Activated CD4-positive, alpha-beta T cell treated with anti-CD3 and anti-CD28 coated beads for 24 hours (primary cell): ENCODE measurements around the gene ABHD16A.
"Not testable (repeated sequence)": the region's sequence is repeated elsewhere in the genome, so short reads cannot be mapped to it uniquely, and the experiment has no call there.

Source experiments
- DNase-seq, 2 donors: peaks; one replicate each; pipeline ENCODE4 v3.0.0-alpha.2; 2020; ENCODE audit warnings: low read depth in 2 of 2

Gene ABHD16A

GRCh38 chr6:31713991-31714684, 11.0 kb upstream of the ABHD16A start:
- DNase-seq = no peak

- no peak for DNase-seq
These were observed 10.3 kb upstream of the ABHD16A start for GRCh38 chr6:31713465-31713864.

DNA sequence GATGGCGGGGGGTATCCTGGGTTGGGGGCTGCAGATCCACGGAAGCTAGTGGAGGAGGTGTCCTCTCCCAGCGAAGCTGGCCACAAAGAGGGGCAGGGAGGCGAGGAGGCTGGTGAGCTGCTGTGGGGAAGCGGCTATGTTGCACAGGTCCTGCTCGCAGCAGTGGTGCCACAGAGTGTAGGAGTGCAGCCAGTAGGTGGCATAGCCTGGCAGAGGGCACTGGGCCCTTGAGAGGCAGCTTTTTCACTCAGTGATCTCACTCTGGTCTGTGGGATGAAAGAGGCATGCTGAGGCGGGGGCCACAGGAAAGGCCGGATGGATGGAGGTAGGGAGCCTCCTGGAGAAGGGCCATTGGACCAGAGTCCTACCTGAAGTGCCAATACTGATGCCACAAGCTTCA, 9.2 kb upstream of the ABHD16A start:
- DNase-seq = no peak

DNA sequence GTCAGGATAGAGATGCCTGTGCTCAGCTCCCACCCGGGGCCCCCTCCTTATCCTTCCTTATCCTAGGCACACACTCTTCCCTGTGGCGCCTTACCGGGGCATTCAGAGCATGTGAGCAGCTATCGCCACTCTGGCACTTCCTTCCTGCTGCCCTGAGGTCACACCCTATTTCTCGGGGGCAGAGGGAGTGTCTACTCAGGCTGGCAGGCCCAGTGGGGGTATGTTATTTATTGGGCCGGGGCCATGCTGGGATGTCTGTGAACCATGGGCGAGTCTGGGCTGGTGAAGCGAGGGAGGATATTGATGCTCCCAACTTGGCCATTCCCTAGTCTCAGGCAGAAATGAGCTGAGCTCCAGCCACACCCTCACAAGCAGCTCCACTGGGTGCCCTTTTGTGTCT, 8.1 kb upstream of the ABHD16A start:
- no peak for DNase-seq

- DNase-seq = no peak
These were observed 7.5 kb upstream of the ABHD16A start for GRCh38 chr6:31710523-31711219.

DNA sequence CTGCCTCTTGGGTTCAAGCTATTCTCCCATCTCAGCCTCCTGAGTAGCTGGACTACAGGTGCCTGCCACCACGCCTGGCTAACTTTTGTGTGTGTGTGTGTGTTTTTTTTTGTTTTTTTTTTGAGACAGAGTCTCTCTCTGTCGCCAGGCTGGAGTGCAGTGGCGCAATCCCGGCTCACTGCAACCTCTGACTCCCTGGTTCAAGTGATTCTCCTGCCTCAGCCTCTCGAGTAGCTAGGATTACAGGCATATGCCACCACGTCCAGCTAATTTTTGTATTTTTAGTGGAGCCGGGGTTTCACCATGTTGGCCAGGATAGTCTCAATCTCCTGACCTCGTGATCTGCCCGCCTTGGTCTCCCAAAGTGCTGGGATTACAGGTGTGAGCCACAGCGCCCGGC, 6.0 kb upstream of the ABHD16A start:
- not testable (repeated sequence) for DNase-seq

GRCh38 chr6:31708224-31708623, 5.1 kb upstream of the ABHD16A start:
- no peak for DNase-seq

GRCh38 chr6:31707701-31708100, 4.6 kb upstream of the ABHD16A start:
- DNase-seq = no peak

DNA sequence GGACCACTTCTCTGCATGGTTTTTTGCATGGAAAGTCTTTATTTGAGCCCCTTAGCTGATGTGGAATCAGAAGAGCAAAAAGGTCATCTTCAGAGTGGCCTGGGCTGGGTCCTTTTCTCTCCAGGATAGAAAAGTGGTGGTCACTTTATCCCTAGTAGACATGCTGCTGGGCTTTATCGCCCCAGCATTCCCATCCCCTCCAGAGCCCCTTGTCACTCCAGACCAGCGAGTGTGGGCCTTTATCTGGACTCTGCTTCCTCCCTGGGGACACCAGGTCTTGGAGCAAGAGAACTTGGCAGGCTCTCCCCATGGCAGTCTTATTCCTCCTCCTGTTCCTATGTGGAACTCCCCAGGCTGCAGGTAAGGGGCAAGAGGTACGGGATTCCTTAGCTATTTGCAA, 3.5 kb upstream of the ABHD16A start, which contains the start of gene LY6G6F:
LY6G6F (plus strand) TSS at position 268 of the 400 bp plus-strand sequence; CDS start at position 309, 41 bp downstream.
- no peak for DNase-seq

GRCh38 chr6:31705931-31706330, 2.8 kb upstream of the ABHD16A start:
- DNase-seq = no peak

DNA sequence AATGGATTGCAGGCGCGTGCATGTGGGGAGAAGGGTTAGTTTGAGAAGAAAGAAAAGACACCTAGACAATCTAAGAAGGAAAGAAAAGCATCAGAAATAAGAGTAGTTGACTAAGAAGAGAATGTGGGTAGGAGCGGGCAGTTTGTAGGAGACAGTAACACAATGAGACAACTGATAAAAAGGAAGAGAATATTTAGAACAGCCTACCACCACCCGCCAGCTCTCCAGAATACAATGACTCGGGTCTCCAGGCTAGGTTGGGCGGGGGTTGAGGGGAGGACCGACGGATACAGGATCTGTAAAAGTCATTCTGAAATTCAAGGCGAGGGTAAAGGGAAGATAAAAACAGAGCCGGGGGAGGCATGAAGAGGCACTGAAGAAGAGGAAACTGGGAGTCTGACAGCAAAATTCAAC, 712 bp downstream of the ABHD16A start:
- DNase-seq = peak in 1 of 2 donors; percentile 7

- DNase-seq = no peak
These were observed 1.3 kb downstream of the ABHD16A start for GRCh38 chr6:31701666-31702404.

DNA sequence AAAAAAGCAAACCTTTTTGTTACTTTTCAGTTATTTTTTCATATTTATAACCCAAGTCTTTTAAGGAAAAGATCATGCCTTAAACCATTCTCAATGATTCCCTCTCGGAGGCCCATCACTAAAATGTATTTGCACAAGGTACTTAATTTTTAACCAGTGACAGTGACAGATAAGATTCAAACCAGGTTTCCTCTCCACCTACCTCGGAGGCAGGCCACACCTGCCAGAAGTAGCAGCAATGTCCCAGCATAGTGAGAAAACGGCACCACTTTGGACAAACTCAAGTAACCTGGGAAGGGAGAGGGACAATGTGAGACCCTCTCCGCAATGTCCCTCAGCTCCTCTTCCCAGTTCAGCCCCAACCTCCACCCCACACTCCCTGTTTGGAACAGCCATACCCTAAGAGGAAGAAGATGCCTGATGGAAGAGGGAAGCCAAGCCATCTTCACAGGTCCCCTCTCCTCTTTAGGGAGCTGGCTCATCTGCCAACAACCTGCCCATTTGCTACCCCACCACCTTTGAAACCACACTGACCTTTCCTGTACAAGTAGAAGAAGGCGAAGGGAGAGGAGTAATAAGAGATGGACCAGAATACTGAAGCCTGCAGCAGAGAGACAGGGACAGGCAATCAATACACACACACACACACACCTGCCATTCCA, 2.3 kb downstream of the ABHD16A start:
- no peak for DNase-seq

GRCh38 chr6:31697555-31697954, 5.6 kb downstream of the ABHD16A start:
- no peak for DNase-seq

DNA sequence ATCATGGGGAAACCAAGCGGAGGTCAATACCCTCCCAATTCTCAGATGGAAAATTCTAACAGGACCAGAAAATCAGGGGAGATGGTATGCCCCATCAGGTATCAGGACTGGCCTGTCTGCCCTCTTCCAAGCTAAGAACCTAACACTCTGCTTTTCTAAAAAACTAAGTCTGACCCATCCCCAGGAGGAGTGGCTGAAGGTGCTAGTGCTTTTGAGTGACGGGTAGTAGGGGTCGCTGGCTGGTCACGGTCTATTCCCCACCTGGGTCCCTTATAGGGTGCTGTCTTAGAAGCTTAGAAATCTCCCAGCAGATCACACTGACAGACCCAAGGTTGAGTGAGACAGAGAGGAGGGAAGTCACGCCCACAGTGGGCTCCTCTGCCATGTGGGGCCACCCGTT, 9.6 kb downstream of the ABHD16A start:
- no peak for DNase-seq

GRCh38 chr6:31692886-31693285, 10.2 kb downstream of the ABHD16A start:
- DNase-seq = no peak

GRCh38 chr6:31692353-31692752, 10.8 kb downstream of the ABHD16A start:
- no peak for DNase-seq

DNA sequence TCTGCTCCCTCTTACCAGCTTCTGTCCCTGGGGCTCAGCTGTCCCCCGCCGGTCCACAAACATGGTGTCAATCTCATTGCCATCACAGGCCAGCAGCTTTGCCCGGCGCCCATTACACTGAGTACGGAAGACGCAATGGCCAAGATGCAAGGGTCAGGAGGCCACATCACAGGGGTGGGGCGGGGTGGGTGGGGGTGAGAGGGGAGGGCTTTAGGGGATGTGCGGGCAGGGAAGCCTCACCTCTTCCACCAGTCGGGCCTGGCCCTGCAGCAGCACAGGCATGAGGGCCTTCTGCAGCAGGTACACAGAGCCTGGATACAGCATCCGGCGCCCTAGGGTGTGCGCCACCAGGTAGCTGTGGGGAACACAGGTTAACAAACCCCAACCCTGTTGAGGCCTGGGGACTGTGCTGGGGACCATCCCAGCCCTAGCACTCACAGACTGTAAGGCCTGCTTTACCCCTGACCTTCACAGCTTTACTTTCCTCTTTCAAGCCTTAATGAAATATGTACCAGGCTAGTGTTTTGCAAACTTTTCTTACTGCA, 11.5 kb downstream of the ABHD16A start:
- DNase-seq = no peak

- DNase-seq = no peak
These were observed 12.1 kb downstream of the ABHD16A start for GRCh38 chr6:31691078-31691463.

DNA sequence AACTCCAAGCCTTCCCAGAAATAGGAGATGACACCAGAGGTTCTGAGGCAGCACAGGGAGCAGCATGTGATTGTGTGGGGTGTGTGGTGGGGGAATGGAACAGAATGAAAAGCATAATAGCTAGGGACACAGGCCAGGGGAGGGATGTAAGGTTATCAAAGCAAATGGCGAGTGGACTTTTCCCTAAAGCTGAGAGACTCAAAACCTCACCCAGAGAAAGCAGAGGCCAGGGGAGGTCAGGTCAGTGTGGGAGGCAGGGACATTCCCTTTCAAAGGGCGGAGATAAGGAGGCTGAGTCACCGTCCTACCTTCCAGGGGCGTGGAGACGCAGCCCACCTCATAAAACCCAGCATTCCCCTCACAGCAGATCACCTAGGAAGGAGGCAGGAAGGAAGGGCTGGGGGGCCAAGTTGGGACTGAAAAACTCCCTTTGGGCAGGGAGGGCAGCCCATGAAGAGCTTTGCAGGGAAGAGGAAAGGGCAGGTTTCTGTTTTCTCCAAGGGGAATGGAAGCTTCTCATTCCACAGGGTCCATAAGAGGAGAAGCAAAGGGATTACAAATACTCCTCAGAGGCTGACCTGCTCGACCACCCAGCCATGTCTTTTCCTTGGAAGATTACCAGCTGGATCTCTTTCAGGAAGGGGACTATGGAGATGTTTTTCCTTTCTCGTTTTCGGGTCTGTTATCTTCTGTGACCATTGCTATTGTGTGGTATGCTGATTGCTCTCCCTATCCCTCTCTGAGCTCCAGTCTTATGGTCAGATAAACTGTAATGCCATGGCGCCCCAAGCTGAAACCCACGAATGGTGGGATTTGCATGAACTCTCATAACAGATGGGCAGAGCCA, 12.7 kb downstream of the ABHD16A start:
- DNase-seq = no peak
